Cardiac fibroblast (primary cell): ENCODE data around the gene CHI3L1.
A peak's percentile ranks its signal among the peaks of the same experiment; 100 is the strongest.
"Not testable (repeated sequence)": the region's sequence is repeated elsewhere in the genome, so short reads cannot be mapped to it uniquely, and the experiment has no call there.

Experiments
- DNase-seq, 2 donors: peaks; one replicate each; pipeline versions ENCODE4 v3.0.0 to v3.0.0-alpha.2; 2010; ENCODE audit warnings: low read depth in 2 of 2
- H3K4me3 ChIP-seq, 2 donors: replicated peaks in 1 of 2; 1 replicate in 1 of 2; 2 replicates in 1 of 2; pipeline ENCODE4 v1.5.1; 2011; ENCODE audit warnings: low read depth in 2 of 2, low read length in 2 of 2, mild to moderate bottlenecking in 2 of 2, moderate library complexity in 1 of 2
- CTCF ChIP-seq: IDR thresholded peaks from one replicate; pipeline ENCODE4 v1.5.1; 2011; ENCODE audit warnings: low read depth, mild to moderate bottlenecking, low read length, inconsistent platforms

Gene CHI3L1

GRCh38 chr1:203186446-203187303, at the start of gene CHI3L1:
TSS of gene CHI3L1 (minus strand) at chr1:203186704. CDS start at chr1:203186623, 81 bp downstream.
- peak; percentile 20 to 87 for DNase-seq
- no peak for TF ChIP-seq CTCF
- peak within 1 kb of the TSS in 1 of 2 donors; percentile 6 for H3K4me3 ChIP-seq

GRCh38 chr1:203234901-203235300, 48.4 kb upstream of the CHI3L1 start:
- not testable (repeated sequence) for H3K4me3 ChIP-seq, DNase-seq

GRCh38 chr1:203229471-203230135, 43.1 kb upstream of the CHI3L1 start, which contains the start of gene CHIT1:
TSS of gene CHIT1 (minus strand) at chr1:203229673. CDS start at chr1:203229636, 37 bp downstream.
- DNase-seq, result no peak
- TF ChIP-seq CTCF, result no peak
- H3K4me3 ChIP-seq, result no peak within 1 kb of the TSS

- H3K4me3 ChIP-seq, result no peak overlapping the region
- DNase-seq, result no peak
- TF ChIP-seq CTCF, result no peak
Observed at GRCh38 chr1:203228670-203229069, 42.2 kb upstream of the CHI3L1 start.

- TF ChIP-seq CTCF, result no peak
- no peak overlapping the region for H3K4me3 ChIP-seq
- DNase-seq, result no peak
Observed at GRCh38 chr1:203227371-203228083, 41.0 kb upstream of the CHI3L1 start.

- no peak for TF ChIP-seq CTCF
Observed at GRCh38 chr1:203225071-203225470, 38.6 kb upstream of the CHI3L1 start.

More at GRCh38 chr1:203225071-203225470, 38.6 kb upstream of the CHI3L1 start:
- no peak overlapping the region for H3K4me3 ChIP-seq
- DNase-seq, result no peak
